Activated CD8-positive, alpha-beta memory T cell treated with anti-CD3 and anti-CD28 coated beads for 1 hour (primary cell): Measurements from ENCODE around the gene PRRG4.
"Not testable (repeated sequence)": the region's sequence is repeated elsewhere in the genome, so short reads cannot be mapped to it uniquely, and the experiment has no call there.

Experiments used
- DNase-seq, 2 donors: peaks; one replicate each; pipeline ENCODE4 v3.0.0-alpha.2; 2020; ENCODE audit warnings: low read depth in 1 of 2; ENCODE audit errors: extremely low read depth in 1 of 2

PRRG4 gene

DNA sequence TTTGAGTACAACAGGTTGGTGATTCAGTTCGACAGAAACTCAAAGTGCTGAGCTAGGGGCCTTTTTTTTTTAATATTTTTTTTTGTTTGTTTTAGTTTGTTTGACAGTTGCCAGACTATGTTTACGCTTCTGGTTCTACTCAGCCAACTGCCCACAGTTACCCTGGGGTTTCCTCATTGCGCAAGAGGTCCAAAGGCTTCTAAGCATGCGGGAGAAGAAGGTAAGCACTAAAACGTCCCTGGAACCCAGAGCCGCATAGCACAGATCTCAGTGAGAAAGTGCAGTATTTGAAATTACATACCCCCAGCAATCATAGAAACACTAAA is 649 bp downstream of the PRRG4 start:
- DNase-seq, result no peak

DNA sequence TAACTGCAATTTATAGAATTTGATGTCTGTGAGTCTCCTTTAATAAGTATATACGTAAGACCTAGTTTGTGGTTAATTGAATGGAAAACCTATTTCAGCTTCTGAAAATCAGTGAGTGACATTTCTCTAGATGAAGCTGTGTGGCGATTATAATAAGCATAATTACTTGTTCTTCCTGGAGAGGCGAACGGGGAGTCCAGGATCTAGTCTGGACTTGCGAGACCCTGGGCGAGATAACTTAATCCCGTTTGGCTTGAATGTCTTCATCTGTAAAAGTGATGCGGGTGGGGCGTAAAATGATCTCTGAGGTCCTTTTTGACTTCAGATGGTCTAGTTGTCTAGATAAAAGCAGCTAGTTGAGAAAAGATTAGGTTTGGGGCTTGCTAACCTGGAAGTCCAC is 1.1 kb downstream of the PRRG4 start:
- no peak for DNase-seq

DNA sequence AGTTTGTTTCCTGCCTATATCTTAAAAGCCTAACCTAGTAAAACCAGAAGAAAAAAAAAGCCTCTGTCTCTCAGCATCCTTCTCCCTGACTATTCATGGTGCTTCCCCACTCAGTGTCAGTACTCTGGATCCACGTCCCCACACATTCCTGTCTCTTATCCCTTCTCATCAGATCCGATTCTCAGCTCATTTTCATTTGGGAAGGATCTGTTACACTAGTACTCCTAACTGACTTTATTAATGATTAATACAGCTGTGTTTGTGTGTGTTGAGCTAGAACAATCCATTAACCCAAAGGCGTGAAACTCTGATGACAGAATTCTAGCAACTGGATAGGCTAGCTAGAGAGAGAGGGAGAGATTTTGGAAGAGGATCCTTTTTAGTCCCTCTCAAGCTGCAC is 1.5 kb downstream of the PRRG4 start:
- DNase-seq, result no peak

DNA sequence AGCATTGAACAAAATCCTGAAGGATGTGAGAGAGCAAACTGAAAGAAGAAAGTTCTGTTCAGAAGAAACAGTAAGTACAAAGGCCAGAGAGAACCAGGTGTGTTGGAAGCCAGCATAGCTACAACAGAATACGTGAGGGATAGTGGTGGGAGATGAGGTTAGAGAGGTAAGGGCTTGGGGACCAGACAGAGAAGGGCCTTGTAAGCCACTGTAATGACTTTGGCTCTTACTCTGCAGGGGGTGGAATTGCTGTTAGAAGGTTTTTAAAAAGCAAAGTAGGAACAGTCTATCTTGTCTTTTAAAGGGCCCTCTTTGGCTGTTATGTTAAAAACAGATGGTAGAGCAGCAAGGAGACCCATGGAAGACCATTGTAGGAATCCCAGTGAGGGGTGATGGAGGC is 4.2 kb downstream of the PRRG4 start:
- DNase-seq, result no peak

DNA sequence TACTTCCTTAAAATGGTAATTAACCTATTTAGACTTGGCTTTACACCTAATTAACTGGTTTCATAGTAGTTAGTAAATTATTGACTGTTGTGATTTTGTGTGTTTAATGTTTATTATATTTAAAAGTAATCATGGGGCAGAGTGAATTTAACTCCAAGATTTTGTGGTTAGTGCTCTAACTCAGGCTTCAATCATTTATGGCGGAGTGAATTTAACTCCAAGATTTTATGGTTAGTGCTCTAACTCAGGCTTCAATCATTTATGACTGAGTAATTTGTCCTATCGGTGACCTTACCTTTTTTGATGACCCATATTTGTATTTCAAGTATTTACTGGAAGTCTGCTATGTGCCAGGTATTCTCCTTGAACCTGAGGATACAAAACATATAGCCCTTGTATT is 7.2 kb downstream of the PRRG4 start:
- DNase-seq, result no peak

DNA sequence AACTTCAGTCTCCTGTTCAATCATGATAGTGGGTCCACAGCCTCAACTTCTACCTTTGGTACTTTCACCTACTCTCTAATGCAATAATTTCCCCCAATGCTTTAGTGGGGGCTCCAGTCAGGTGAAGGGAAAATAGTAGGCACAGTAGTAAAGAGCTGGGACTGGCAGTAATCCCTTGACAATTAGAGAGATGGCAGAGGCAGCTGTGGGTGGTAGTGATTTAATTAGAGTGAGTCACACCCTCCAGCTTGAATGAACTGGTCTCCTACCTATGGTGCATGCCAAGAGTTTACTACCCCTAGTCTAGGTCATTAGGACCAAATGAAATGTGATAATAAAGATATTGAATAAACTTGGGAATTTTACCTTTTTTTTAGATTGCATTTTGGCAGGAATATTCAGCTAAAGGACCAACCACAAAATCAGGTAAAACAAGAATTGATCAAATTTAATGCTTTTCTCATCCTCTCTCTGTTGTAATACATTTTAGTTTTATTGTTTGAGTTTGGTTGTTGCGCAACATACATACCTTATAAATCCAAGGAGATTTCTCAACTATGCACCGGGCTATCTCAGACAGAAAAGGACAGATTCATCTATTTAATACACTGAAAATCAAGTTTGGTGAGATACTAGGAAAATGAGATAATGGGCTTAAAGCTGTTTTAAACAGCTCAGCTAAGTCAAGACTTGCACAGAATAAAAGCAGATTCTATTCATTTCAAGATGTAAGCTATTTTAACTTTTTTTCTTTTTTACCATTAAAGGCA is 9.0 kb downstream of the PRRG4 start:
- no peak for DNase-seq

DNA sequence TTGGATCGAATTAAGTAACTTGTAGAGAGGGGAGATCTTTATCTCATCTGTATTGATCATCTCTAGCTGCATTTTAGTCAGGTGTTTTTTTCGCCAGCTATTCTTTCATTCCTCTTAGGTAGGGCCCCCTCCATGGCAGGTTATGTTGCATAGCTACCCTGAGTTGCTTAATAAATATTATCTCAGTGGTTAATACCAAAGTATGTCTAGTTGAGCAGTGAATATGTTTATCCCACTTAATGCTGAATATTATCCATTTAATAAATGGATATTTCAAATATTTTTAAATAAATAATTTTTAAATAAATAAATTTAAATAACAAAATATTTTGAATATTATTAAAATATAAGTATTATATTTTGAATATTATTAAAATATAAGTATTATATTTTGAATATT is 9.6 kb downstream of the PRRG4 start:
- no peak for DNase-seq

DNA sequence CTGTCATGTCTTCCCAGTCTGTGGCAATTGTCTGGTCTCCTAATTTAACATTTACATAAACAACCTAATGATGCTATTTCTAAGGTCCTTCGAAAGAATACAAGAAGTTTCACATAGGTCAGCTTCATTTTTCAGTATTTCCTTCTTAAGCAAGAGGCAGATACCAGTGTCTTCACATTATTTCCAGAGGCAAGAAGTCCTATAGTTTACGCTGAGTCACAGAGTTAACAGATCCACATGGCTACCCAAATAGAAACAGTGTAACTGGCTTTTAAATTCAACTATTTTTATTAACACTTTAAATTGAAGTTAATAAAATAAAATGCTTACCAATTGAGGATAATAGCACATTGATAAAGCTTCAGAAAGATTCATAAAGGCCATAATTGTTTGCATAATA is 10.9 kb downstream of the PRRG4 start:
- no peak for DNase-seq

DNA sequence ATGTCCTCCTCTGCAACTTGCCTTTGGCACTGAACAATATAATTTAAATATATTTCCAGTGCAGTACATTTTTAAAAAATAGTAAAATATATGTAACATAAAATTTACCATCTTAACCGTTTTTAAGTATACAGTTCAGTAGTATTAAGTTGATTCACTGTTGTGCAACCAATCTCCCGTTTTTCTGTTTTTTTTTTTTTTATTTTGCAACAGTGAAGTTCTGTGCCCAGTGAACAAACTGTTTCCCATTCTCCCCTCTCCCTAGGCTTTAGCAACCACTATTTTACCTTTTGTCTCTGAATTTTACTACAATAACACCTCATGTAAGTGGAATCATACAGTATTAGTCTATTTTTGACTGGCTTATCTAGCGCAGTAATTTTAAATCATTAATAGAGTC is 13.8 kb downstream of the PRRG4 start:
- DNase-seq, result no peak

DNA sequence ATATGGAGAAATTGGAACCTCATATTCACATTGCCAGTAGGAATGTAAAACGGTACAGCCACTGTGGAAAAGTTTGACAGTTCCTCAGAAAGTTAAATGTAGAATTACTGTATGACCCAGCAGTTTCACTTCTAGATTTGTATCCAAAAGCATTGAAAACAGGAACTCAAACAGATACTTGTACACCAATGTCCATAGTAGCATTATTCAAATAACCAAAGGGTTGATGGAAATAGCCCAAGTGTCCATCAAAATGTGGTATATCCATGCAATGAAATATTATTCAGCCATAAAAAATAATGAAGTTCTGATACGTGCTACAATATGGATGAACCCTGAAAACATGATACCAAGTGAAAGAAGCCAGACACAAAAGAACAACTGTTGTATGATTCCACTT is 17.8 kb downstream of the PRRG4 start:
- DNase-seq, result no peak

DNA sequence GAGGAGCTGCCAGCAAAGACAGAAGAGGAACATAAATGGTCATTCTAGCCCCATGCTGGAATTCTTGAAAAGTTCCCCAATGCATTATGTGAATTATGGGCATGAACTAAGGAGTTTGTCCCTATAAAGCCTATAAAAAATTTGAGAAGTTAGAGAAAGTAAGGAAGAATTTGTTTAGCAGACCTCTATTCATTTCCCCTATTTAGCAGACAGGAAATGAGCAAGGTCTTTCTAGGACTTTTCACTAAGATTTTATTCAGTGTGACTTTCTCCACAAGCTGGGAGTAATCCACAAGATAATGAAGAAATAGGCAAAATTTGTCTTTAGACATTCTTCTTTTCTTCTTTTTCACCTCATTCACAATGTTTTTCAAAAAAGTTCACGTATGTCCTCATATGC is 20.0 kb downstream of the PRRG4 start:
- DNase-seq, result no peak

DNA sequence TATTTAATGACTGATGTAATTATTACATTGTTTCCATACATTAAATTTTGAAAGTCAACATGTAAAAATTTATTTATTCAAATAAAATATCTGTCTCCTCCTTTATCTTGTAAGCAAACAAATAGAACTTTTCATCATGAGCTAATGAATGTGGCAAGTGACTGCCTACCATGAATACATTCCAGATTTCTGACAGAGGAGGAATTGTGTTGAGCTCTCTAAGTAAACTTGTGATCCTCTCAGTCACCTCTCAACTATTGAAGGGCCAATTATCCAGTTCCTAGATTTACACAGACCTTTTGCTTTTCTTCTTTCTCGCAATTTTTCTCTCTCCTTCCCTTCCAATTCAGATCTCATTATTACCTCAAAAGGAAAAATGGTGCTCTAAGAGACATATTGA is 21.5 kb downstream of the PRRG4 start:
- no peak for DNase-seq

DNA sequence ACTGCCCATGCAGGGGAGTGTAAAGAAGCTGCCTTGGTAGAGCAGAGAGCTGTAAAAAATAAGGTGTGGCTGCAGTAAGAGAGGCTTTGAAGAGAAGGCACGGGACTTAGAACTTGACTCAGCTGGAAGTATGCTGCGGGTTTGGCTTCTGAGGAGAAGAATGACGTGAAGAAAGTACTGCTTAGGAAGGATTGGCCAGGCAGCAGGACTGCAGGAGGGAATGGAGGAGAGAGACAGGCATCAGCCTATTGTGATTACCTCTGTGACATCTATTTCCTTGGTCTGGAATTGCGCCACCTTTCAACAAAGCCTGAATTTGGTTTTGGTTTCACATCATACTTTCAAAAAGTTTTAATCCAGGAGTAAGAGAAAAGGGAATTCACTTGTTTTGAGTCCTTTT is 22.5 kb downstream of the PRRG4 start:
- no peak for DNase-seq

DNA sequence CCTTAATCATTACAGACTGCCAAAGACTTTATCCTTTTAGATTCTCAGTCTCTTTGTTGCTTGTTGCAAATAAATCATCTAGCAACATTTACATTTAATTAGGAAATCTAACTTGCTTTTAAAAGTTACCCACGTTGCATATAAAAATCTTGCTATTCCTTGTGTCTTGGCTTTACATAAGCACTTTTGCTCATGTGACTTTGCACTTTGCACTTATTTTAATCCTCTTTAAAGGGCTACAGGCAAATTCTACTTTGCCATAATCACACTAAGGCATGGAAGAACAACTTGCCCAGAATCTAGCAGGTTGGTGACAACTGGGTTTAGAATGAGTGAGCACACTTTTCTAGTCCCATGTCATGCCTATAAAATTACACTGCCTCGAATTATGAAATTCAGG is 25.9 kb downstream of the PRRG4 start:
- DNase-seq, result no peak

DNA sequence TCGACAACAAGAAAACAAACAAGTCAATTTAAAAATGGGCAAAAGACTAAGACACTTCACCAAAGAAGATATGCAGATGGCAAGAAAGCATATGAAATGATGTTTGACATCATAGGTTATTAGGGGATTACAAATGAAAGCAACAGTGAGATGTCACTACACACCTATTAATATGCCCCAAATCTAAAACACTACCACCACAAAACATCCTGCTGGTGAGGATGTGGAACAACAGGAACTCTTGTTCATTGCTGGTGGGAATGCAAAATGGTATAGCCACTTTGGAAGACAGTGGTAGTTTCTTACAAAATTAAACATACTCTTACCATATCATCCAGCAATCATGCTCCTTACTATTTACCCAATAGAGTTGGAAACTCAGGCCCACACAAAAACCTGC is 29.0 kb downstream of the PRRG4 start:
- no peak for DNase-seq

DNA sequence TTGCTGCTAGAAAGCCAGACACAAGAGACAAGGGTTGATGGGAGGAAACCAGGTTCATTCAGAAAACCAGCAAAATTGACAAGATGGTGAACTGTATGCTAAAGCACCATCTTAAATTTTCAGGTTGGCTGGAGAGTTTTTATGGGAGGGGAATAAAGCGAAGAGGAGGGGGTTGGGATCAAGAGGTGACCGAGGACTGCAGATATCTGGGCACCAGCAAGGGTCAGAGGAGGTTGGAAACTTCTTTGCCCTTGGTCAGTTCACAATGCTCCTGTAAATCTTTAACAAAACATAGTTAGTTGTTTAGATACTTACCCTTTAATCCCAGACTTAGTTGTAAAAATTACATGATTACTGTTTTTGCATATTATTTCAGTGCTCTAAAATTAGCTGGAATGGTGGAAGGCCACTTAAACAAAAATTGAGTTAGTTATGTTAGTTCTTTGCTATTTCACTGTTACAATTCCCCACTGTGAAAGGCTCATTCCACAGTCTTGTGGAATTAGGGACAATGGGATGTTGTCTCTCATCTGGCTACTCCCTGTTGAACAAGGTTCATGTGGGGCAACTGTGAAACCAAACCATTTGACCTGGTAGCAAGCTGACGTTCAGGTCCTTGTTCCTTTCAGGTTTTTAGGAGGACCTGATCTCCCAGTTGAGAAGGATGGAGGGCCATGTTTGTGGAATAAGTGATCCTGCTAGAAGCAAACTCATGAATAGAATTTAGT is 32.3 kb downstream of the PRRG4 start:
- DNase-seq, result no peak

DNA sequence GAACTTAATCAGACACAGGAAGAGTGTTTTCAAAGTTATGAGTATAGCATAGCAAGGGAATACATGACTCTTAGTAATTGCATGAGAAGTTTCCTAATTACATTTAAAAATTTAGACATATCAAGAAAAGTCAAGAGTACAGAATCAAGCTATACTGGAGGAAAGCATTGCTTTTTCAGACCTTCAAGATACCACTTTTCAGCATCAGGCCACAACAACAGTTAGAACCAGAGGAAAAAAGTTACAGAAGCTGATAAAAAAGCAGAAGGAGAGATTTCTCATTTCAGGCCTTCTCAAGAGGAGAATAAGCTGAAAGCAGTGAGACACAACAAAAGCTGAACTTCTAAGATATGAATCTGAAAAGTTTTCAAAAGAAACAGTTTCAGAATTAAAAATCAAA is 34.8 kb downstream of the PRRG4 start:
- DNase-seq, result no peak

DNA sequence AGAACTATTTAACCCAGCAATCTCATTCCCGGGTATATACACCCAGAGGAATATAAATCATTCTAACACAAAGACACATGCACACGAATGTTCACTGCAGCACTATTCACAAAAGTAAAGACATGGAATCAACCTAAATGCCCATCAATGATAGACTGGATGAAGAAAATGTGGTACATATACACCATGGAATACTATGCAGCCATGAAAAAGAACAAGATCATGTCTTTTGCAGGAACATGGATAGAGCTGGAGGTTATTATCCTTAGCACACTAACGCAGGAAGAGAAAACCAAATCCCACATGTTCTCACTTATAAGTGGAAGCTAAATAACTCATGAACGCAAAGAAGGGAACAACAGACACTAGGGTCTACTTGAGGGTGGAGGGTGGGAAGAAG is 39.0 kb downstream of the PRRG4 start:
- not testable (repeated sequence) for DNase-seq

DNA sequence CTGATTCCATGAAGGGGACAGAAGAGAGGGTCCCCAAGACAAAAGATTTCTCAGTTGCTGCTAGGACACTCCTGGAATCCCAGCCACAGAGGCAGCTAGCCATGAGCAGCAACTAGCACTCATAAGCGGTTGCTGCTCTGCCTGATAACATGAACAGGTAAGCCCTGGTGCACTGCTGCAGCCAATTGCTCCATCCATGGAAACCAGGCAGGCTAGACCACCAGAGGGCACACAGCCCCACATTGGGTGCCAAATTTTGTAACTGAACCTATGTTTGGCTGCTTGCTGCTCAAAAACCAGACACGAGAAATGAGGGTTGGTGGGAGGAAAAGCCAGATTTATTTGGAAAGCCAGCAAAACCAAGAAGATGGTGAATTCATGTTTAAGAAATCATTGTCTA is 40.9 kb downstream of the PRRG4 start:
- DNase-seq, result peak in 1 of 2 donors; percentile 4

DNA sequence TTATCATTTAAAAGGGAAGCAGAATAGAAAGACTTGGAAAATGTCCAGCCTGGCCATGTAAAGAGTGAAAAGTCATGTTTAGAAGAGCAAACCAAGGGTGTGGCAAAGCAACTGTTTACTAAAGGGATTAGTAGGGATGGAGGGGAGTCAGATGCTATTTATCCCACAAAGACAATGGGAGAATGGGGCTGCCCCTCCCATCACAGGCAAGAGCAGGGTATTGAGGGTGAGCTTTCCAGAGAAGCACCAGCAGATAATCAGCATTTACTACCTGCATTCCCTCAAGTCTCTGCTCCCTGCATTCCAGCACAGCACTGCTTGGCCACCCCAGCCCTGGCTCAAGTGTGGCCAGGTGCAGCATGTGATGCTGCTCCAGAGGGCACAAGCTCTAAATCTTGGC is 44.4 kb downstream of the PRRG4 start:
- no peak for DNase-seq

DNA sequence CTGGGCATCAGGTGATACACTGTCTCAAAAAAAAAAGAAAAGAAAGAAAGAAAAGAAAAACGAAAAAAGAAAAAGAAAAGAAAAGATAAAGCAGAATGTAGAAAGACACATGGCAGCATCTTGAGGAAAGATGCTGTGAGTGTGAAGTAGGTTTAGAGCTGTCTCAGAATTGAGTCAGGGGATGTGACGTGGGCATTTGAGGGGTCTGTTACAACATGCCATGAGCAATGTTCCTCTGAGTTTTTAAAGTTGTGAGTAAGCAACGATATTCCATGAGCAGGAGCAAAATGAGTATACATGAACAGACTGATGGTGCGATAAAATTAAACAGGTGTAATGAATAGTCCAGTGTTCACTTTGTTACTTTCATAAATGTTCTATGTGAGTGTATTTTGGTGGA is 51.6 kb downstream of the PRRG4 start:
- no peak for DNase-seq

DNA sequence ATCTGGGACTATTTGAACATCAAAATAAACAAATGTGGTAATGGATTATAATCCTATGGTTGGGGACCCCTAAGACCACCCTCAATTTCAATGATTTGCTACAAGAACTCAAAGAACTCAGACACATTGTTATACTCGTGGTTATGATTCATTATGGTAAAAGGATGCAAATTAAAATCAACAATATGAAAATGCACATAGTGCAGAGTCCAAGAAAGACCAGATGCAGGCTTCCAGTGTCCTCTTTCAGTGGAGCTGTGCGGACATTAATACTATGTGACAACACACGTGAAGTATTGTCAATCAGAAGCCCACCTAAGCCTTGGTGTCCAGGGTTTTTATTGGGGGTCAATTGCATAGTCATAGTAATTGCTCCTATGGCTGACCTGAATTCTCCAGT is 53.7 kb downstream of the PRRG4 start:
- no peak for DNase-seq

DNA sequence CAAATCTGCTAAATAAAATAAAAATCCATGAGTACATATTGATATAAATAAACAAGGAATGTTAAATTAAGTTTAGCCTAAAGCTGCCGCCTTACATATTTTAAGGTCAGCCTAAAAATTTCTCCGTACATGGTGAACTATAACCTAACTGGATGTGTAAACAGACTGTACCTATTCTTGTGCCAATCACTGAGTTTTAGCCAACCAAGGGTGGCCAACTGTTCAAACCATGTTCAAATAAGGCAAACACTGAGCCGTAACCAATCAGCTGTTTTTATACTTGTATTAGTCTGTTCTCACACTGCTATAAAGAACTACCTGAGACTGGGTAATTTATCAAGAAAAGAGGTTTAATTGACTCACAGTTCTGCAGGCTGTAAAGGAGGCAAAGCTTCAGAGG is 54.3 kb downstream of the PRRG4 start:
- no peak for DNase-seq
